ENCODE data around the gene LNPK. TPM values are rescaled to one million over a fixed set of nuclear protein-coding genes. Genes with fewer than 3 reads are reported as not detected.

LNPK gene
- total and polyA plus RNA-seq, 2 of the 4 experiments (the other 2 are of a cell fraction): 18.7 to 48.6 TPM

DNA sequence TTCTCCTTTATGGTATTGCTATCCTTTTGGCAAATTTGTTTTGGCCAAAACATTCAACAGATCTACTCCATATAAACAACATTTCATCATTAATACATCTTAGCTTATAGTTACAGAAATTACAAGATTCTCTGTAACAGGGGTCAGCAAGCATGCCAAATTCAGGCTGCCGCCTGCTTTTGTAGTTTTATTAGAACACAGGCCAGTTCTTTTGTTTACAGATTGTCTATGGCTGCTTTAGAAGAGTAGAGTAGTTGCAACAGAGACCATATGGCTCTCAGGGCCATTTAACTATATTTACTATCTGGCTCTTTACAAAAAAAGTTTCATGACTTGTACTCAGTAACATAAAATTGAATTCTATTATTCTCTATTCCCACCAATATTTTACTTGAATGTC lies 53.9 kb downstream of the LNPK start:
- H4K20me1 ChIP-seq (ENCODE audit: insufficient read depth, low read length): no peaks in the 10 kb centered on the region
- no peak overlapping the region for H2BK5ac ChIP-seq (ENCODE audit: low read depth, low read length, poor library complexity, severe bottlenecking)
- dilution Hi-C loops (cut with HindIII; ENCODE audit: low sequenced_read_pairs, unreplicated experiment): no loop called here
- DNase-seq: no peak
- no peaks in the 10 kb centered on the region for H3K79me1 ChIP-seq (ENCODE audit: low read depth in 1 of 2, low read length in 2 of 2)
- H3K4ac ChIP-seq (ENCODE audit: low read depth, low read length): no peak overlapping the region
- H3K9me1 ChIP-seq (ENCODE audit: insufficient read depth, low read length): no peaks in the 10 kb centered on the region
- H2BK20ac ChIP-seq (ENCODE audit: low read depth, low read length): no peak overlapping the region
- ChIA-PET CTCF (interaction anchor here (0.6 to 1.1 kb wide), 2 partner anchors 21 to 789 kb away, joined by 3 to 4 read pairs; no protein-coding TSS in a partner anchor), POLR2A (ENCODE audit: unreplicated experiment) (no interaction called here)
- WGBS, 2 experiments (ENCODE audit: extremely low coverage in 2 of 2, insufficient read length in 1 of 2): no CpG with 5 or more reads among the region's 1 CpG
- no peaks in the 10 kb centered on the region; the same call in 1 of the 2 replicates for H3K36me3 ChIP-seq (ENCODE audit: control insufficient read depth, insufficient read depth, low read length)
- TF ChIP-seq, protein P1, sequence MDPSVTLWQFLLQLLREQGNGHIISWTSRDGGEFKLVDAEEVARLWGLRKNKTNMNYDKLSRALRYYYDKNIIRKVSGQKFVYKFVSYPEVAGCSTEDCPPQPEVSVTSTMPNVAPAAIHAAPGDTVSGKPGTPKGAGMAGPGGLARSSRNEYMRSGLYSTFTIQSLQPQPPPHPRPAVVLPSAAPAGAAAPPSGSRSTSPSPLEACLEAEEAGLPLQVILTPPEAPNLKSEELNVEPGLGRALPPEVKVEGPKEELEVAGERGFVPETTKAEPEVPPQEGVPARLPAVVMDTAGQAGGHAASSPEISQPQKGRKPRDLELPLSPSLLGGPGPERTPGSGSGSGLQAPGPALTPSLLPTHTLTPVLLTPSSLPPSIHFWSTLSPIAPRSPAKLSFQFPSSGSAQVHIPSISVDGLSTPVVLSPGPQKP (IDR thresholded peaks at IDR 0.05; ENCODE audit: borderline replicate concordance, low read depth, low read length): no peak
- TF ChIP-seq FOS (IDR thresholded peaks at IDR 0.05; ENCODE audit: low read depth, low read length) (no peak), RFX5 (IDR thresholded peaks at IDR 0.05; ENCODE audit: low read depth, low read length) (no peak), POLR2A (IDR thresholded peaks at IDR 0.05; ENCODE audit: low read depth, low read length) (no peak), CHD1 (IDR thresholded peaks at IDR 0.05; ENCODE audit: low read depth, low read length) (no peak), BHLHE40 (IDR thresholded peaks at IDR 0.05; ENCODE audit: low read depth, low read length) (no peak), CEBPB (IDR thresholded peaks at IDR 0.05; ENCODE audit: low read depth, low read length) (no peak)
- no peak overlapping the region for H2AK9ac ChIP-seq (replicated peaks; ENCODE audit: low read depth, low read length, poor library complexity)
- H3K4me1 ChIP-seq (ENCODE audit: control insufficient read depth, insufficient read depth, low read length): no peaks in the 10 kb centered on the region
- in situ Hi-C loops (cut with MboI; ENCODE audit: low sequenced_read_pairs): no loop called here
- BruUV-seq (replicated peaks): no TSS peak
- H3K4me3 ChIP-seq (ENCODE audit: insufficient read depth, low read depth, low read length): no peak overlapping the region
- H3K23ac ChIP-seq (ENCODE audit: low read depth, low read length): no peak overlapping the region
- no peak overlapping the region for H3K4me2 ChIP-seq (ENCODE audit: low read depth, low read length)
- intact Hi-C loops (cut with micrococcal nuclease): no loop called here
- no peak overlapping the region for H4K5ac ChIP-seq (ENCODE audit: low read depth, low read length)
- H2BK15ac ChIP-seq (ENCODE audit: low read depth, low read length): no peak overlapping the region
- no peak for ATAC-seq (ENCODE audit: low read depth)
- no peak overlapping the region for H2BK120ac ChIP-seq (ENCODE audit: low read depth, low read length)
- H3K27me3 ChIP-seq (ENCODE audit: control insufficient read depth, insufficient read depth, low read length): no peaks in the 10 kb centered on the region
- H3K14ac ChIP-seq (replicated peaks; ENCODE audit: low read depth, low read length): no peak overlapping the region
- H2AFZ ChIP-seq (replicated peaks; ENCODE audit: low read length, poor library complexity): no peak overlapping the region
- no peak overlapping the region for H3K18ac ChIP-seq (ENCODE audit: low read depth, low read length)
- H4K8ac ChIP-seq (ENCODE audit: low read depth in 2 of 2, low read length in 2 of 2): no peak overlapping the region
- no peak overlapping the region for H4K91ac ChIP-seq (ENCODE audit: insufficient read depth, low read depth, low read length)
- H3K27ac ChIP-seq (ENCODE audit: insufficient read depth, low read length): no peak overlapping the region
- no peak overlapping the region for H2AK5ac ChIP-seq (ENCODE audit: low read depth, low read length)
- H3K9me3 ChIP-seq (ENCODE audit: control insufficient read depth, insufficient read depth, low read length): no peaks in the 10 kb centered on the region
- H3K56ac ChIP-seq (ENCODE audit: extremely low read depth, insufficient read depth, low read length): no peak overlapping the region
- H3K9ac ChIP-seq (ENCODE audit: low read depth, low read length): no peak overlapping the region
